Measurements from ENCODE around the gene CPNE6.

CPNE6 gene

GRCh38 chr14:24051176-24051788, 20.1 kb upstream of the CPNE6 start:
- H3K36me3 Mint-ChIP-seq (ENCODE audit: low read depth), result no peaks in the 10 kb centered on the region
- no peaks in the 10 kb centered on the region for H3K9me3 Mint-ChIP-seq
- H3K4me3 Mint-ChIP-seq, result peak overlapping the region; percentile 69
- H3K27me3 Mint-ChIP-seq, result peaks cover 28% of the 10 kb centered on the region
- peaks cover 29% of the 10 kb centered on the region for H3K4me1 Mint-ChIP-seq (ENCODE audit: low read depth)
- peak overlapping the region; percentile 22 for H3K27ac Mint-ChIP-seq

- Mint-ChIP-seq H3K9me3 (no peaks in the 10 kb centered on the region), H3K4me3 (peak within 1 kb of the TSS; percentile 71), H3K27ac (peak within 1 kb of the TSS; percentile 75), H3K4me1 (ENCODE audit: low read depth) (peaks cover 29% of the 10 kb centered on the region), H3K27me3 (peaks cover 25% of the 10 kb centered on the region), H3K36me3 (ENCODE audit: low read depth) (no peaks in the 10 kb centered on the region)
Observed at GRCh38 chr14:24051789-24052655, 19.3 kb upstream of the CPNE6 start, which contains the start of gene CARMIL3. TSS of gene CARMIL3 (plus strand) at chr14:24052009. CDS start at chr14:24052154, 145 bp downstream.

GRCh38 chr14:24052656-24053547, 18.5 kb upstream of the CPNE6 start:
- Mint-ChIP-seq H3K9me3 (no peaks in the 10 kb centered on the region), H3K36me3 (ENCODE audit: low read depth) (no peaks in the 10 kb centered on the region), H3K27ac (peak overlapping the region; percentile 75), H3K4me3 (peak overlapping the region; percentile 71), H3K27me3 (peaks cover 25% of the 10 kb centered on the region), H3K4me1 (ENCODE audit: low read depth) (peaks cover 29% of the 10 kb centered on the region)

GRCh38 chr14:24053548-24054323, 17.6 kb upstream of the CPNE6 start:
- Mint-ChIP-seq H3K27me3 (peaks cover 25% of the 10 kb centered on the region), H3K9me3 (no peaks in the 10 kb centered on the region), H3K27ac (no peak overlapping the region), H3K4me1 (ENCODE audit: low read depth) (peaks cover 29% of the 10 kb centered on the region), H3K36me3 (ENCODE audit: low read depth) (no peaks in the 10 kb centered on the region), H3K4me3 (peak overlapping the region; percentile 71)

- peaks cover 25% of the 10 kb centered on the region for H3K27me3 Mint-ChIP-seq
- peaks cover 25% of the 10 kb centered on the region for H3K4me1 Mint-ChIP-seq (ENCODE audit: low read depth)
- no peak overlapping the region for H3K27ac Mint-ChIP-seq
- no peak overlapping the region for H3K4me3 Mint-ChIP-seq
- no peaks in the 10 kb centered on the region for H3K36me3 Mint-ChIP-seq (ENCODE audit: low read depth)
- H3K9me3 Mint-ChIP-seq, result no peaks in the 10 kb centered on the region
Observed at GRCh38 chr14:24054324-24054641, 17.1 kb upstream of the CPNE6 start.

- H3K4me1 Mint-ChIP-seq (ENCODE audit: low read depth), result peaks cover 25% of the 10 kb centered on the region
- H3K27me3 Mint-ChIP-seq, result peaks cover 24% of the 10 kb centered on the region
- H3K9me3 Mint-ChIP-seq, result no peaks in the 10 kb centered on the region
- H3K36me3 Mint-ChIP-seq (ENCODE audit: low read depth), result no peaks in the 10 kb centered on the region
- no peak overlapping the region for H3K4me3 Mint-ChIP-seq
- no peak overlapping the region for H3K27ac Mint-ChIP-seq
Observed at GRCh38 chr14:24054646-24055045, 16.7 kb upstream of the CPNE6 start.

- H3K27me3 Mint-ChIP-seq, result peaks cover 9% of the 10 kb centered on the region
- H3K4me1 Mint-ChIP-seq (ENCODE audit: low read depth), result peaks cover 20% of the 10 kb centered on the region
- no peaks in the 10 kb centered on the region for H3K36me3 Mint-ChIP-seq (ENCODE audit: low read depth)
- no peaks in the 10 kb centered on the region for H3K9me3 Mint-ChIP-seq
- H3K27ac Mint-ChIP-seq, result no peak overlapping the region
- H3K4me3 Mint-ChIP-seq, result no peak overlapping the region
Observed at GRCh38 chr14:24055971-24056799, 15.2 kb upstream of the CPNE6 start.

GRCh38 chr14:24056800-24057184, 14.6 kb upstream of the CPNE6 start:
- H3K27ac Mint-ChIP-seq, result no peak overlapping the region
- H3K4me3 Mint-ChIP-seq, result no peak overlapping the region
- H3K4me1 Mint-ChIP-seq (ENCODE audit: low read depth), result peaks cover 17% of the 10 kb centered on the region
- H3K36me3 Mint-ChIP-seq (ENCODE audit: low read depth), result no peaks in the 10 kb centered on the region
- no peaks in the 10 kb centered on the region for H3K9me3 Mint-ChIP-seq
- peaks cover 8% of the 10 kb centered on the region for H3K27me3 Mint-ChIP-seq

GRCh38 chr14:24057271-24057670, 14.1 kb upstream of the CPNE6 start:
- H3K27ac Mint-ChIP-seq, result no peak overlapping the region
- no peak overlapping the region for H3K4me3 Mint-ChIP-seq
- H3K36me3 Mint-ChIP-seq (ENCODE audit: low read depth), result no peaks in the 10 kb centered on the region
- no peaks in the 10 kb centered on the region for H3K9me3 Mint-ChIP-seq
- H3K27me3 Mint-ChIP-seq, result peaks cover 8% of the 10 kb centered on the region
- H3K4me1 Mint-ChIP-seq (ENCODE audit: low read depth), result peaks cover 17% of the 10 kb centered on the region

- no peaks in the 10 kb centered on the region for H3K9me3 Mint-ChIP-seq
- no peaks in the 10 kb centered on the region for H3K36me3 Mint-ChIP-seq (ENCODE audit: low read depth)
- H3K27me3 Mint-ChIP-seq, result peaks cover 8% of the 10 kb centered on the region
- no peak overlapping the region for H3K4me3 Mint-ChIP-seq
- H3K27ac Mint-ChIP-seq, result no peak overlapping the region
- H3K4me1 Mint-ChIP-seq (ENCODE audit: low read depth), result peaks cover 12% of the 10 kb centered on the region
Observed at GRCh38 chr14:24057867-24058259, 13.5 kb upstream of the CPNE6 start.

- no peak overlapping the region for H3K27ac Mint-ChIP-seq
Observed at GRCh38 chr14:24058260-24058950, 13.0 kb upstream of the CPNE6 start.

GRCh38 chr14:24058951-24059475, 12.3 kb upstream of the CPNE6 start:
- no peak overlapping the region for H3K27ac Mint-ChIP-seq
- no peaks in the 10 kb centered on the region for H3K9me3 Mint-ChIP-seq
- no peak overlapping the region for H3K4me3 Mint-ChIP-seq
- H3K36me3 Mint-ChIP-seq (ENCODE audit: low read depth), result no peaks in the 10 kb centered on the region
- H3K4me1 Mint-ChIP-seq (ENCODE audit: low read depth), result peaks cover under 1% of the 10 kb centered on the region
- H3K27me3 Mint-ChIP-seq, result peaks cover 4% of the 10 kb centered on the region

More at GRCh38 chr14:24058260-24058950, 13.0 kb upstream of the CPNE6 start:
- peaks cover 7% of the 10 kb centered on the region for H3K4me1 Mint-ChIP-seq (ENCODE audit: low read depth)
- no peaks in the 10 kb centered on the region for H3K9me3 Mint-ChIP-seq
- peaks cover 4% of the 10 kb centered on the region for H3K27me3 Mint-ChIP-seq
- no peaks in the 10 kb centered on the region for H3K36me3 Mint-ChIP-seq (ENCODE audit: low read depth)
- no peak overlapping the region for H3K4me3 Mint-ChIP-seq

GRCh38 chr14:24059841-24060388, 11.4 kb upstream of the CPNE6 start:
- no peak overlapping the region for H3K4me3 Mint-ChIP-seq
- H3K36me3 Mint-ChIP-seq (ENCODE audit: low read depth), result no peaks in the 10 kb centered on the region
- H3K27me3 Mint-ChIP-seq, result peaks cover under 1% of the 10 kb centered on the region
- no peaks in the 10 kb centered on the region for H3K9me3 Mint-ChIP-seq
- H3K27ac Mint-ChIP-seq, result no peak overlapping the region
- H3K4me1 Mint-ChIP-seq (ENCODE audit: low read depth), result no peaks in the 10 kb centered on the region

All from stimulated activated naive CD8-positive, alpha-beta T cell treated with anti-CD3 and anti-CD28 coated beads, Interleukin-15, Interleukin-2, amounts not matched to agents 100 ng/mL and 50 ng/mL, for 24 hours (primary cell).